ENCODE data around the gene BRCA1. TPM values are rescaled to one million over a fixed set of nuclear protein-coding genes. Genes with fewer than 3 reads are reported as not detected.
A peak's percentile ranks its signal among the peaks of the same experiment; 100 is the strongest.
"Not testable (repeated sequence)": the region's sequence is repeated elsewhere in the genome, so short reads cannot be mapped to it uniquely, and the experiment has no call there.

Gene BRCA1
- total RNA-seq, 1 donor from 2014 or later: 10.7 TPM

DNA sequence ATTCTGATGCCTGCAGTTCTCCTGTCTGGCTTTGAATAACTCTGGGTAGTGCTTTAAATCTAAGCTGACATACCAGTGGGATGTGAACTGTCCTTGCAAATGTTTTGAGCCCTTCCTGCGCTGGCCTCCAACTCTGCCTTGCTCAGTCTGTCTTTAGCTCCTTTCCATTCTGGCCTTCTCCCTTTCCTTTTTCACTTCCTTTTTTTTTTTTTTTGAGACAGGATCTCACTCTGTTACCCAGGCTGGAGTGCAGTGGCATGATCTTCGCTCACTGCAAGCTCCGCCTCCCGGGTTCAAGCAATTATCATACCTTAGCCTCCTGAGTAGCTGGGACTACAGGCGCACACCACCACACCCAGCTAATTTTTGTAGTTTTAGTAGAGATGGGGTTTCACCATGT, 8.3 kb upstream of the BRCA1 start:
- DNase-seq: not testable (repeated sequence)

DNA sequence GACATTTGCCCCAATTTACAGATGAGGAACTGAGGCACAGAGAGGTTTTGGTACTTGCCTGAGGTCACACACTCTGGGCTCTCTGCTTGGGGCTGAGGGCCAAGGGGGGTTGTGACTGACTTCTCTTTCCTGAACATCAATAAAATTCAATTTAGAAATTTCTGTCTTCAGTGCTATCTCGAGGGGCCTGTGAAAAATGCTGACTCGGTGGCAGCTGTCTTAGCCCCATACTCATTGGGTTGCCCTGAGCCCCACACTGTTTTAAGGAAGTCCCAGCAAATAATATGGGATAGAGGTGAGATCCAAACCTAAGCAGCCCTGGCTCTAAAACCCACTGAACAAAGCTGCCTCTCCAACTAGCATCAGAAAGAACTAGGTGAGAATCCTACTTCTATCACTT, 7.0 kb upstream of the BRCA1 start:
- DNase-seq: no peak

DNA sequence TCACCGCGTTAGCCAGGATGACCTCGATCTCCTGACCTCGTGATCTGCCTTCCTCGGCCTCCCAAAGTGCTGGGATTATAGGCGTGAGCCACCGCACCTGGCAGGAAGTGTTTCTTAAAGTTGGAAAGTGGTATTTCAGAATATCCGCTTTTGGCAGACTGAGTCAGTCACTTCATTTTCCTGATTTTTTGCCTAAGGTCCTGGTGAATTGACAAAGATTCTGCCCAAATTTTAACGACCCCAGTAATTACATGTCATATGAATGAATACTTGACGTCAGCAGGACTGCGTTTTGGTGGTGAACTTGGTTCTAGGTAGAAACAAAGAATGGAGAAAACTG, 4.5 kb upstream of the BRCA1 start:
- DNase-seq: peak; percentile 63

DNA sequence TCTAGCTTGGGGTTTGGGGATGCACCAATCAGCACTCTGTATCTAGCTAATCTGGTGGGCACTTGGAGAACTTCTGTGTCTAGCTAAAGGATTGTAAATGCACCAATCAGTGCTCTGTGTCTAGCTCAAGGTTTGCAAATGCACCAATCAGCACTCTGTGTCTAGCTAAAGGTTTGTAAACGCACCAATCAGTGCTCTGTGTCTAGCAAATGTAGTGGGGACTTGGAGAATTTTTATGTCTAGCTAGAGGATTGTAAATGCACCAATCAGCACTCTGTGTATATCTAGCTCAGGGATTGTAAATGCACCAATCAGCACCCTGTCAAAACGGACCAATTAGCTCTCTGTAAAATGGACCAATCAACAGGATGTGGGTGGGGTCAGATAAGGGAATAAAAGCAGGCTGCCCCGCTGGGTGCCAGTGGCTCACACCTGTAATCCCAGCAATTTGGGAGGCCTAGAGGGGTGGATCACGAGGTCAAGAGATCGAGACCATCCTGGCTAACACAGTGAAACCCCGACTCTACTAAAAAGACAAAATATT, 2.2 kb upstream of the BRCA1 start:
- not testable (repeated sequence) for DNase-seq

DNA sequence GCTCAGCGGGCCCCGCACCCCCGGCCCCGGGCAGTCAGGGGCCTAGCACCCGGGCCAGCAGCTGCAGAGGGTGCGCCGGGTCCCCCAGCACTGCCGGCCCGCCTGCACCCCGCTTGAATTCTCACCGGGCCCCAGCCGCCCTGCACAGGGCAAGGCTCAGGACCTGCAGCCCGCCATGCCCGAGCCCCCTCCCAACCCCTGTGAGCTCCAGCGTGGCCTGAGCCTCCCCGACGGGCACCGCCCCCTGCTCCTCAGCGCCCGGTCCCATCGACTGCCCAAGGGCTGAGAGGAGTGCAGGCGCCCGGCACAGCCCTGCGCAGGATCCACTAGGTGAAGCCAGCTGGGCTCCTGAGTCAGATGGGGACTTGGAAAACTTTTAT, 1.7 kb upstream of the BRCA1 start:
- no peak for DNase-seq

DNA sequence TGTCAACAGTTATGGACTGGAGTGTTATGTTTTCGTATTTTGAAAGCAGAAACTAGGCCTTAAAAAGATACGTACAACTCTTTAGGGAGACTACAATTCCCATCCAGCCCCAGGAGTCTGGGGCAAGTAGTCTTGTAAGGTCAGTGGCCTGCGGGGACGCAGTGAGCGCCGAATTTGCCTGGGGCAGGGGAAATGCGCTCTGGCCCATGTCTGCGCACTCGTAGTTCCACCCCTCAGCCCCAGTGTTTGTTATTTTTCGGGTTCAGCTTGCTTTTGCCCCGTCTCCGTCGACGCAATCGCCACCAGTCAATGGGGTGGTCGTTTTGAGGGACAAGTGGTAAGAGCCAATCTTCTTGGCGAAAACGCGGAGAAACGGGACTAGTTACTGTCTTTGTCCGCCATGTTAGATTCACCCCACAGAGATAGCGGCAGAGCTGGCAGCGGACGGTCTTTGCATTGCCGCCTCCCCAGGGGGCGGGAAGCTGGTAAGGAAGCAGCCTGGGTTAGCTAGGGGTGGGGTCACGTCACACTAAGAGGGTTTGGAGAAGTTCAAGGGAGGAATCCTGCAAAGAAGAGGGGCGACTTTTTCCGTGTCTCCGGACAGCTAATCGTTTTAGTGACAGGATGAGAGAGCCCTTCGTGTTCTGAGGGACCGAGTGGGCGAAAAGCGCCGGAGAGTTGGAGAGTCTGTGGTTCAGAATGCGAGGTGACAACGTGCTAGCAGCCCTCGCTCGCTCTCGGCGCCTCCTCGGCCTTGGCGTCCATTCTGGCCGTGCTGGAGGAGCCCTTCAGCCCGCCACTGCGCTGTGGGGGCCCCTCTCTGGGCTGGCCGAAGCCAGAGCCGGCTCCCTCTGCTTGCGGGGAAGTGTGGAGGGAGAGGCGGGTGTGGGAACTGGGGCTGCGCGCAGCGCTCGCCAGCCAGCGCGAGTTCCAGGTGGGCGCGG, 1.1 kb upstream of the BRCA1 start:
- no peak for DNase-seq

DNA sequence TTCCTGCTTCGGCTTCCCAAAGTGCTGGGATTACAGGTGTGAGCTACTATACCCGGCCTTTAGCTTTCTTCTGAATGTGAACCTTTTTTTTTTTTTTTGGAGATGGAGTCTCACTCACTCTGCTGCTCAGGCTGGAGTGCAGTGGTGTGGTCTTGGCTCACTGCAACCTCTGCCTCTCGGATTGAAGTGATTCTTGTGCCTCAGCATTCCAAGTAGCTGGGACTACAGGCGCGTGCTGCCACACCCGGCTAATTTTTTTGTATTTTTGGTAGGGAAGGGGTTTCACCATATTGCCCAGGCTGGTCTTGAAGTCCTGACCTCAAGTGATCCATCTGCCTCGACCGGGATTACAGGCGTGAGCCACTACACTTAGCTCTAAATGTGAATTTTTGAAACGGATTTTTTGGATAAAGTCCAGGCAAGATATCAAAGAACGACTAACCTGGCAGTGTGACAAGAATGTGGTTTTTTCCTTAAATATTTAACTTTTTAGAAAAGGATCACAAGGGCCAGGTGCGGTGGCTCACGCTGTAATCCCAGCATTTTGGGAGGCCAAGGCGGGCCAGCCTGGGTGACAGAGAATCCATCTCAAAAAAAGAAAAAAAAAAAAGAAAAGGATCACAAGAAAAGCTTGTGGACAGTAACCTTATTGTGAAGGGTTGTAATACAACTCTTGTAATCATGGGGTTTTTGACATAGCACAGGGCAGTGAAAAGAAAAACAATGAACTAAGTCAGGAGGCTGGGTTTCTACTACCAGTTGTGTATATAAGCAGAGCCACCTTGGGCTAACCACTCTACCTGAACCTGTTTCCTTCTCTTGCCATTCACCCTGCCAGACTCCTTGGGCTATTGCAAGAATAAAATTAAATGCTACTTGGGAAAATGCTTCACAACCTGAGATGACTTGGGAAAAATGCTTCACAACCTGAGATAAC, 6.2 kb downstream of the BRCA1 start:
- DNase-seq: no peak

DNA sequence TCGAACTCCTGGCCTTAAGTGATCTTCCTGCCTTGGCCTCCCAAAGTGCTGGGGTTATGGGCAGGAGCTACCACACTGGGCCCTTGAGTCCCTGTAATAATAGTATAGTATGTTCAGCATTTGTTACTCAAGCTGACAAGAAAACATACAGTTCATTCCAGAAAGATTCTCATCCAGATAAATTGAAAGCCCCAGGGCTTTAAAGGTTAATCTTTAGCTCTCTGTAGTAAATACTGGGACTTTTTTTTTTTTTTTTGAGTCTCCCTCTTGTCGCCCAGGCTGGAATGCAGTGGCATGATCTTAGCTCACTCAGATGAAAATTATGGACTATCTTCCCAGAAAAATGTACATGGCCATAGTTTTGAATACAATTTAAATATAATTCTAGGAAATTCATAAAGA, 11.0 kb downstream of the BRCA1 start:
- DNase-seq: no peak

DNA sequence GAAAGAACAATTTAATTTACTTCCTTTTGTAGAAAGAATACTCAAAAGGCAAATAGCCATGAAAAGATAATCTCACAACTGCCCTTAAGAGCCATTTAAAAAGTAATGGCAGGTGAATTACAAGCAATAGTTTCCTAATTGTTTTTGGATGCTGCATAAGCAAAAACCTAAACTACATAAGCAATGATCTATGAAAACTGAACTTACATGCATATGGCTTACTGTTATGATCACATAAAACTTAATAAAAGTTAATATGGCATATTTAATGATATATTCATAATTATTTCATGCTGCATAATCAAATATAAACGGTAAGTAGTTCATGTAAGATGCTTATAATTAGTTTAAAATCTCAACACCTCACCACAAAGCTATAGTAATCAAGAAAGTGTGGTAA, 18.6 kb downstream of the BRCA1 start:
- no peak for DNase-seq

DNA sequence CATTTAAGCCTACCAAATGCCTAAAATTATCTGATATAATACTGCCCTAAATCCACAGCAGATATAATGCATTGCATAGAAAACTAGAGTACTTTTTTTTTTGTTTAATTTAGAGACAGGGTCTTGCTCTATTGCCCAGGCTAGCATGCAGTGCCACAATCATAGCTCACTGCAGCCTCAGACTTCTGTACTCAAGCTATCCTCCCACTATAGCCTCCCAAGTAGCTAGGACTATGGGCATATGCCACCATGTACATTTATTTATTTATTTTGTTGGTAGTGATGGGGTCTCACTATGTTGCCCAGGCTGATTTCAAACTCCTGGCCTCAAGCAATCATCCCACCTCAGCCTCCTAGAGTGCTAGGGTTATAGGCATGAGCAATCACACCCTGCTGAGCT, 20.0 kb downstream of the BRCA1 start:
- DNase-seq: no peak

DNA sequence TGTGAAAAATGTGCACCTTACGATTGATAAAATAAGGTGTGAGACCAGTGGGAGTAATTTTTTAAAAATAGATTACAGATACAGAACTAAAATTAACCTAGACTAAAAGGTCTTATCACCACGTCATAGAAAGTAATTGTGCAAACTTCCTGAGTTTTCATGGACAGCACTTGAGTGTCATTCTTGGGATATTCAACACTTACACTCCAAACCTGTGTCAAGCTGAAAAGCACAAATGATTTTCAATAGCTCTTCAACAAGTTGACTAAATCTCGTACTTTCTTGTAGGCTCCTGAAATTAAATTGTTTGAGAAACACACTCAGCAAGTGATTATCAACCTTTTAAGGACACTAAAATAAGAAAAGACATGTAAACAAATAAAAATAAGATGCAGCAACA, 20.5 kb downstream of the BRCA1 start:
- DNase-seq: no peak

DNA sequence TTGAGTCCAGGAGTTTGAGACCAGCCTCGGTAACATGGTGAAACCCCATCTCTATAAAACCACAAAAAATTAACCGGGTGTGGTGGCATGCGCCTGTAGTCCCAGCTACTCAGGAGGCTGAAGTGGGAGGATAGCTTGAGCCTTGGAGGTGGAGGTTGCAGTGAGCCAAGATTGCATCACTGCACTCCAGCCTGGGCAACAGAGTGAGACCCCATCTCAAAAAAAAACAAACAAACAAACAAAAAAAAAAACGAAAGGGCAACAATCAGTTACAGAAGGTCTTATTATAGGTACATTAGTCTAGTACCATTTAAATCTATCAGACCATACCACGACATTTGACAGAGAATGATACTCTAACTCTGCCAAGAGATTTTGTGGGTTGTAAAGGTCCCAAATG, 29.8 kb downstream of the BRCA1 start:
- DNase-seq: not testable (repeated sequence)

DNA sequence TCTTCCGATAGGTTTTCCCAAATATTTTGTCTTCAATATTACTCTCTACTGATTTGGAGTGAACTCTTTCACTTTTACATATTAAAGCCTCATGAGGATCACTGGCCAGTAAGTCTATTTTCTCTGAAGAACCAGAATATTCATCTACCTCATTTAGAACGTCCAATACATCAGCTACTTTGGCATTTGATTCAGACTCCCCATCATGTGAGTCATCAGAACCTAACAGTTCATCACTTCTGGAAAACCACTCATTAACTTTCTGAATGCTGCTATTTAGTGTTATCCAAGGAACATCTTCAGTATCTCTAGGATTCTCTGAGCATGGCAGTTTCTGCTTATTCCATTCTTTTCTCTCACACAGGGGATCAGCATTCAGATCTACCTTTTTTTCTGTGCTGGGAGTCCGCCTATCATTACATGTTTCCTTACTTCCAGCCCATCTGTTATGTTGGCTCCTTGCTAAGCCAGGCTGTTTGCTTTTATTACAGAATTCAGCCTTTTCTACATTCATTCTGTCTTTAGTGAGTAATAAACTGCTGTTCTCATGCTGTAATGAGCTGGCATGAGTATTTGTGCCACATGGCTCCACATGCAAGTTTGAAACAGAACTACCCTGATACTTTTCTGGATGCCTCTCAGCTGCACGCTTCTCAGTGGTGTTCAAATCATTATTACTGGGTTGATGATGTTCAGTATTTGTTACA, 30.9 kb downstream of the BRCA1 start:
- DNase-seq: no peak

DNA sequence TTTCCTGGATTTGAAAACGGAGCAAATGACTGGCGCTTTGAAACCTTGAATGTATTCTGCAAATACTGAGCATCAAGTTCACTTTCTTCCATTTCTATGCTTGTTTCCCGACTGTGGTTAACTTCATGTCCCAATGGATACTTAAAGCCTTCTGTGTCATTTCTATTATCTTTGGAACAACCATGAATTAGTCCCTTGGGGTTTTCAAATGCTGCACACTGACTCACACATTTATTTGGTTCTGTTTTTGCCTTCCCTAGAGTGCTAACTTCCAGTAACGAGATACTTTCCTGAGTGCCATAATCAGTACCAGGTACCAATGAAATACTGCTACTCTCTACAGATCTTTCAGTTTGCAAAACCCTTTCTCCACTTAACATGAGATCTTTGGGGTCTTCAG, 32.3 kb downstream of the BRCA1 start:
- DNase-seq: peak; percentile 12

DNA sequence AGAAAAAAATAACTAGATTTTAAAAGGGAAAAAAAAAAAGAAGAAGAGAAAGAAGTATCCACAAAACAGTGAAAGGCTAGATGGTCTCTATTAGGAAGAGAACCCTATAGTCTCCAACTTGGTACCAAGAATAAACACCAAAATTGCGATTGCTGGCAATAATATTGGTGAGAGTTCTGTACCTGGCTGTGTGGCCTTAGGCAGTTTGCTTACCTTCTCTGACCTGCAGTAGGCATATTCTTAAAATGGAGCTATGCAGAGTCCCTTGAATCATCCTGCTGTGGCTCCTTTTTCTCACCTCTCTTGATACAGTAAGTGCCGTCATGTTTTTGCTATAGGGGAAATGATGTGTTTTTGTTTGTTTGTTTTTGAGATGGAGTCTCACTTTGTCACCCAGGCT, 35.1 kb downstream of the BRCA1 start:
- DNase-seq: no peak

DNA sequence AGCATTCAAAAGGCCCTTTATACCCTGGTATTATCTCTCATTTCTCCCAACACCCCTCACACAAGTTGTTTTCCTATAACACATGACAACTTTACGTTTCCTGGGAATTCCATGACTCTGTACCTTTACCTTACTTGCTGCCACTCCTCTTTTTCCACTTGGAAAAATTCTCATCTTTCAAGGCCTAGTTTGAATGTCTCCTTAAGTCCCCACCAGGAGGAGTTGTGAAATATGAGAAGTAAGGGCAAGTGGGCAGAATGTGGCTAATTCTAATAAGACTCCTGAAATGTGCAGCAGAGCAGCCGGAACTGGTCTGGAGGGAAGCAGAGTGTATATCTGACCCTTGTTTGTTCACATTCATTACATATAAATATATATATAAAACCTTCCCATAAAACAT, 39.7 kb downstream of the BRCA1 start:
- DNase-seq: peak; percentile 24

DNA sequence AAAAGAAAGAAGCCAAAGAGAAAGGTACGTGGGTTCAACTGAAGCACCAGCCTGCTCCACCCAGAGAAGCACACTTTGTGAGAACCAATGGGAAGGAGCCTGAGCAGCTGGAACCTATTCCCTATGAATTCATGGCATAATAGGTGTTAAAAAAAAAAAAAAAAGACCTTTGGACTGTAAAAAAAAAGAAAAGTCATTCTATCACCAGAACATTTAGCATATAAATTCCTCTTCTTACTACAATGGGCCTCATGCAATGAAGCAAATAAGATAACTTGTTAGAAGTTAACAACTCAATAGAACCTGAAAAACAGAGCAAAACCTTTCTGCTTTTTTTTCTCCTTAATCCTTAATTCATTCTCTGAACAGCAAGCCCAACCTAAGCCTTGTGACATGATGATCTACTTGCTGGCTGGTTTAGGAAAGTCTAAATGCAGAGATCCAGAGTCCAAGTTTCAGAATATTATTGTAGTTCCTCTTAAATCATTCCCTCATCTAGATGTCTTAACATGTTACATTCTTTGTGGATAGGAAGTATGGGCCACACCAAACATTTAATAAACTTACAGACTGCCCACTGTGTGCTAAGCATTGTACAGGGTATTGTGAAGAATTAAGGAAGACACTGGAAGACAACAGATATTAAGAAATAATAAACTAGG, 45.4 kb downstream of the BRCA1 start:
- no peak for DNase-seq

DNA sequence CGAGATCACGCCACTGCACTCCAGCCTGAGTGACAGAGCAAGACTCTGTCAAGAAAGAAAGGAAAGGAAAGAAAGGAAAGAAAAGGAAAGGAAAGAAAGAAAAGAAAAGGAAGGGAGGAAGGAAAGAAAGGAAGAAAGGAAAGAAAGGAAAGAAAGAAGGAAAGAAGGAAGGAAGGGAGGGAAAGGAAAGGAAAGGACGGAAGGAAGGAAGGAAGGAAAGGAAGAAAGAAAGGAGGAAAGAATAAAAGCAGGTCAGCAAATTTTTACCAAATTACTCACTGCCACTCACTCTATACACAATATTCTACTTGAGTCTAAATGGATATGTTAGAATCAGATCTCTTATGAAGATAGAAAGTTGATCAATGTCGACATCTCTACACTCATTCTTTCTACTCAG, 50.3 kb downstream of the BRCA1 start:
- no peak for DNase-seq

DNA sequence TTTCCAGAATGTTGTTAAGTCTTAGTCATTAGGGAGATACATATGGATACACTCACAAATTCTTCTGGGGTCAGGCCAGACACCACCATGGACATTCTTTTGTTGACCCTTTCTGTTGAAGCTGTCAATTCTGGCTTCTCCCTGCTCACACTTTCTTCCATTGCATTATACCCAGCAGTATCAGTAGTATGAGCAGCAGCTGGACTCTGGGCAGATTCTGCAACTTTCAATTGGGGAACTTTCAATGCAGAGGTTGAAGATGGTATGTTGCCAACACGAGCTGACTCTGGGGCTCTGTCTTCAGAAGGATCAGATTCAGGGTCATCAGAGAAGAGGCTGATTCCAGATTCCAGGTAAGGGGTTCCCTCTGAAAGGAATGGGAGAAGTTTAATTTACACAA, 54.3 kb downstream of the BRCA1 start:
- no peak for DNase-seq

DNA sequence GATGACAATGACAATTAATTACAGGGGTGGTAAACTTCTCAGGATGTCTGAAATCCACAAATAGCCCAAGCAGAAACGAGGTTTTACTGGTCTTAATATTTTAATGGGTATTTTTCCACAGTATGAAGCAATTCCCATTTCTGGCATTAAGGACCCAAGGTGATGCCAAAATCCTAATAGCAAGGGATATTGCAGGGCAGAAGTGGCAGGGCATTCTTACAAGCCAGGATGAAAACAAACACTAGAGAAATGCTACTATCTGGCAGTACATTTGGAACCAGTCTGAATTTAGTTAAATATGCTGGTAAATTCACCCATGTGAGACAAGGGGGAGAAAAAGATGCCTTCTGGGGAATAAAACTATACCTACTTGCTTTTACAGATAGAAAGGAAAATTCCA, 54.9 kb downstream of the BRCA1 start:
- no peak for DNase-seq

DNA sequence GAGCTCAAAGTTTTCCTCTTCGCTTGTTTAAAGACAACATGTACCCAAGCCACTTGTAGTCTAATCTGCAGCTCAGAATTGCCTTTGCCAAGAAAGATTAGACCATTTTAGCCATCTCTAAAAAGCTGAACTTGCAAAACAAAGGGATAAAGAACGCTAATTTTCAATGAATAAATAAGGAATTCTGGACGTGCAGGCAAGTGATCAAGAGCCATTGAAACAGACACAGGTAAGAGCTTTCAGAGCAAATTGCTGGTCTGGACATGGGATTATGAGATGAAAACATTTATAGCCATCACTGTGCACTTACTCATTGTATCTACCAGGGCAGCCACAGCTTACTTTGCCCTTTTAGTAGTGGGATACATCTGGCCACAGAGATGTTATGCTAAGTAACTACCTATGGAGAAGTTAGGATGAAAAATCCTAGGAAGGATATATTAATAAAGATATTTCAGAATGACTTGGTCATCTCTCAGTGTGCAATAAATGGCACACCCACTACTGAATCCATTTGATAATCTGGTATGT, 55.7 kb downstream of the BRCA1 start:
- no peak for DNase-seq

Measured in dermis blood vessel endothelial cell (primary cell).